IMR-90 (cell line): Measurements from ENCODE around the gene PLXND1. TPM values are rescaled to one million over a fixed set of nuclear protein-coding genes. Genes with fewer than 3 reads are reported as not detected.

Source experiments
- ATAC-seq: fragments of 200-7000 bp; cut with Tn5 transposase; 2 replicates; pipeline ENCODE4 v1.9.1; 2020; ENCODE audit warnings: low read depth, mild to moderate bottlenecking, moderate library complexity
- BruUV-seq: library from RNA; stranded (reverse); fragments of 400-500 nt; replicated peaks from 2 replicates; lab custom pipeline; 2021; lab: Mats Ljungman, UMichigan
- CTCF ChIA-PET: fragments of 300-600 bp; formaldehyde crosslinking; extraction: SDS; loops from one replicate; lab custom pipeline; 2021; ENCODE audit warnings: antibody characterized with exemption; lab: Yijun Ruan, JAX
- POLR2A ChIA-PET: fragments of 300-600 bp; sonication (Branson Sonifier 250); formaldehyde crosslinking; loops from one replicate; lab custom pipeline; 2022; ENCODE audit warnings: antibody characterized with exemption; ENCODE audit not compliant: unreplicated experiment; lab: Charles Lee
- DNase-seq: peaks from one replicate; pipeline ENCODE4 v3.0.0; 2013
- H2AFZ ChIP-seq: replicated peaks from 2 replicates; pipeline ENCODE3; 2013; ENCODE audit warnings: low read length, mild to moderate bottlenecking; ENCODE audit not compliant: poor library complexity
- H2AK5ac ChIP-seq: 2 replicates; pipeline ENCODE4 v1.6.1; 2013; ENCODE audit warnings: low read depth, low read length, inconsistent platforms
- H2AK9ac ChIP-seq: replicated peaks from 2 replicates; pipeline ENCODE3; 2013; ENCODE audit warnings: mild to moderate bottlenecking, low read depth, low read length, moderate library complexity; ENCODE audit not compliant: poor library complexity
- H2BK120ac ChIP-seq: 2 replicates; pipeline ENCODE4 v1.6.1; 2013; ENCODE audit warnings: low read depth, low read length, inconsistent platforms
- H2BK15ac ChIP-seq: 3 replicates; pipeline ENCODE4 v1.6.1; 2013; ENCODE audit warnings: low read depth, low read length, inconsistent platforms
- H2BK20ac ChIP-seq: 2 replicates; pipeline ENCODE4 v1.6.1; 2013; ENCODE audit warnings: low read depth, mild to moderate bottlenecking, inconsistent platforms, low read length, moderate library complexity
- H2BK5ac ChIP-seq: 2 replicates; pipeline ENCODE4 v1.6.1; 2013; ENCODE audit warnings: mild to moderate bottlenecking, low read depth, low read length, inconsistent platforms; ENCODE audit not compliant: poor library complexity, severe bottlenecking
- H3K14ac ChIP-seq: replicated peaks from 2 replicates; pipeline ENCODE4 v1.6.1; 2013; ENCODE audit warnings: low read depth, low read length, inconsistent platforms
- H3K18ac ChIP-seq: 2 replicates; pipeline ENCODE4 v1.6.1; 2013; ENCODE audit warnings: low read depth, low read length, control low read depth
- H3K23ac ChIP-seq: 2 replicates; pipeline ENCODE4 v1.6.1; 2013; ENCODE audit warnings: low read depth, low read length, inconsistent platforms
- H3K27ac ChIP-seq: 2 replicates; pipeline ENCODE4 v1.5.1; 2013; ENCODE audit warnings: mild to moderate bottlenecking, control low read depth, low read length; ENCODE audit not compliant: insufficient read depth
- H3K27me3 ChIP-seq: 2 replicates; pipeline ENCODE4 v1.6.1; 2013; ENCODE audit warnings: low read length; ENCODE audit not compliant: control insufficient read depth, insufficient read depth
- H3K36me3 ChIP-seq: 2 replicates; pipeline ENCODE4 v1.6.1; 2013; ENCODE audit warnings: low read length, mixed read lengths; ENCODE audit not compliant: control insufficient read depth, insufficient read depth
- H3K4ac ChIP-seq: 2 replicates; pipeline ENCODE4 v1.6.1; 2013; ENCODE audit warnings: low read depth, low read length, inconsistent platforms
- H3K4me1 ChIP-seq: 2 replicates; pipeline ENCODE4 v1.6.1; 2013; ENCODE audit warnings: low read length, mixed read lengths; ENCODE audit not compliant: control insufficient read depth, insufficient read depth
- H3K4me2 ChIP-seq: 2 replicates; pipeline ENCODE4 v1.6.1; 2013; ENCODE audit warnings: low read depth, mild to moderate bottlenecking, control low read depth, low read length, moderate library complexity
- H3K4me3 ChIP-seq: 2 replicates; pipeline ENCODE4 v1.5.1; 2013; ENCODE audit warnings: low read depth, mild to moderate bottlenecking, control low read depth, low read length, moderate library complexity; ENCODE audit not compliant: insufficient read depth
- H3K56ac ChIP-seq: 2 replicates; pipeline ENCODE4 v1.6.1; 2013; ENCODE audit warnings: low read length, inconsistent platforms; ENCODE audit not compliant: insufficient read depth; ENCODE audit errors: extremely low read depth
- H3K79me1 ChIP-seq, 2 experiments: 2 replicates each; pipeline ENCODE4 v1.6.1; 2013; ENCODE audit warnings: low read length in 2 of 2, inconsistent platforms in 1 of 2, low read depth in 1 of 2
- H3K9ac ChIP-seq: 2 replicates; pipeline ENCODE4 v1.6.1; 2013; ENCODE audit warnings: low read depth, low read length, control low read depth
- H3K9me1 ChIP-seq: 2 replicates; pipeline ENCODE4 v1.6.1; 2013; ENCODE audit warnings: low read length, inconsistent platforms; ENCODE audit not compliant: insufficient read depth
- H3K9me3 ChIP-seq: 2 replicates; pipeline ENCODE4 v1.6.1; 2013; ENCODE audit warnings: low read length; ENCODE audit not compliant: control insufficient read depth, insufficient read depth
- H4K20me1 ChIP-seq: 2 replicates; pipeline ENCODE4 v1.6.1; 2013; ENCODE audit warnings: low read length, inconsistent platforms; ENCODE audit not compliant: insufficient read depth
- H4K5ac ChIP-seq: 2 replicates; pipeline ENCODE4 v1.6.1; 2013; ENCODE audit warnings: mild to moderate bottlenecking, low read depth, low read length, control low read depth
- H4K8ac ChIP-seq, 2 experiments: 2 replicates each; pipeline ENCODE4 v1.6.1; 2013; ENCODE audit warnings: low read depth in 2 of 2, low read length in 2 of 2, control low read depth in 1 of 2, inconsistent platforms in 1 of 2
- H4K91ac ChIP-seq: 2 replicates; pipeline ENCODE4 v1.6.1; 2013; ENCODE audit warnings: low read depth, low read length, inconsistent platforms; ENCODE audit not compliant: insufficient read depth
- CEBPB ChIP-seq: IDR thresholded peaks from 2 replicates; pipeline ENCODE4 v1.6.1; 2012; ENCODE audit warnings: low read depth, low read length, improper control_type of control experiment
- CHD1 ChIP-seq: IDR thresholded peaks from 2 replicates; pipeline ENCODE4 v1.6.1; 2012; ENCODE audit warnings: low read depth, low read length, improper control_type of control experiment
- FOS ChIP-seq: fragments of 150-350 bp; IDR thresholded peaks from 2 replicates; pipeline ENCODE4 v1.6.1; 2016; ENCODE audit warnings: low read depth, low read length
- MAFK ChIP-seq: IDR thresholded peaks from 2 replicates; pipeline ENCODE4 v1.6.1; 2012; ENCODE audit warnings: low read depth, low read length, improper control_type of control experiment
- MAZ ChIP-seq: IDR thresholded peaks from 2 replicates; pipeline ENCODE4 v1.6.1; 2012; ENCODE audit warnings: low read depth, mild to moderate bottlenecking, low read length, improper control_type of control experiment, moderate library complexity, borderline replicate concordance
- MXI1 ChIP-seq: IDR thresholded peaks from 2 replicates; pipeline ENCODE4 v1.6.1; 2012; ENCODE audit warnings: low read depth, mild to moderate bottlenecking, low read length, moderate library complexity, borderline replicate concordance
- NFE2L2 ChIP-seq: fragments of 150-350 bp; IDR thresholded peaks from 2 replicates; pipeline ENCODE4 v1.6.1; 2016; ENCODE audit warnings: low read depth, mild to moderate bottlenecking, low read length
- POLR2A ChIP-seq: IDR thresholded peaks from 2 replicates; pipeline ENCODE4 v1.6.1; 2012; ENCODE audit warnings: mild to moderate bottlenecking, low read depth, low read length
- RAD21 ChIP-seq: IDR thresholded peaks from 2 replicates; pipeline ENCODE4 v1.6.1; 2012; ENCODE audit warnings: low read length, improper control_type of control experiment
- RCOR1 ChIP-seq: IDR thresholded peaks from 2 replicates; pipeline ENCODE4 v1.6.1; 2012; ENCODE audit warnings: mild to moderate bottlenecking, low read length, improper control_type of control experiment; ENCODE audit not compliant: insufficient replicate concordance
- SMC3 ChIP-seq: fragments of 150-350 bp; IDR thresholded peaks from 2 replicates; pipeline ENCODE4 v1.6.1; 2016; ENCODE audit warnings: low read depth, mild to moderate bottlenecking, antibody characterized with exemption, low read length, moderate library complexity
- WGBS, 2 experiments: methylation state at CpG; one replicate each; pipeline versions ENCODE4 v1.1.5 to v1.1.7; 2013; ENCODE audit warnings: missing lambda C conversion rate in 2 of 2; ENCODE audit not compliant: insufficient read length in 1 of 2; ENCODE audit errors: extremely low coverage in 2 of 2; 5-methylcytosine and 5-hydroxymethylcytosine counted together
- dilution Hi-C: fragments of 300-500 bp; cut with HindIII; formaldehyde crosslinking; loops from one replicate; pipeline ENCODE4 v1.14.3; 2018; ENCODE audit warnings: low sequenced_read_pairs; ENCODE audit not compliant: unreplicated experiment
- in situ Hi-C: fragments of 300-500 bp; cut with MboI; formaldehyde crosslinking; loops from 3 replicates; pipeline ENCODE4 v1.14.3; 2019; ENCODE audit warnings: low sequenced_read_pairs, inconsistent platforms, mixed read lengths
- intact Hi-C: fragments of 100-400 bp; cut with micrococcal nuclease; formaldehyde crosslinking; loops from 2 replicates; pipeline ENCODE4 v1.10.0; 2022
- polyA plus RNA-seq, 3 experiments: library from polyadenylated mRNA; depleted of rRNA; stranded (reverse); fragments of >200 nt; gene quantifications; 2 replicates each; pipeline ENCODE4 v1.2.3, GENCODE V29; 2012; ENCODE audit warnings: low replicate concordance in 1 of 3
- total RNA-seq: library from RNA; depleted of rRNA; stranded (reverse); fragments of >200 nt; gene quantifications from 2 replicates; pipeline ENCODE4 v1.2.3, GENCODE V29; 2012
- TF ChIP-seq, protein P1 (sequence below): fragments of 150-350 bp; IDR thresholded peaks from 2 replicates; pipeline ENCODE4 v1.6.1; 2016; ENCODE audit warnings: low read depth, mild to moderate bottlenecking, low read length, moderate library complexity, borderline replicate concordance
- TF ChIP-seq, protein P2 (sequence below): fragments of 150-350 bp; IDR thresholded peaks from 2 replicates; pipeline ENCODE4 v1.6.1; 2017; ENCODE audit warnings: mild to moderate bottlenecking, antibody characterized with exemption, low read length, low read depth

Gene PLXND1
- total and polyA plus RNA-seq, 2 of the 4 experiments (the other 2 are of a cell fraction) = 19.2 to 67.1 TPM

DNA sequence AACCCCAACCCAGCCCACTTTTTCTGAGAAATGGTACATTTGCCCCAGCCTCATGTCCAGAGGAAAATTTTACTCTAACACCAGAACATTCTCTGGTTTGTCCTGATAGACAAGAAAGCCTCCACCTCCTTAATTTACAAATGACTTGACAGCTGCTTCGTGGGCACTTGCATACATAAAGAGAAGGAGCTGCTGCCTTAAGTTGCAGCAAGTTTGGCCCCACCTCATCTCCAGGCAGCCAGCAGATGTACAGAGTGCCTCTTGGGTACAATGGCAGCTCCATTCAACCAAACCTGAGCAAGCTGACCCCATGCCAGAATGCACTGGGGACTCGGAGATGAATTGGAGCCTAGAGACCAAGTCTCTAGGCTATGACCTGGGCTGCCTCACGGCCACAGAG, 69.7 kb downstream of the PLXND1 start:
- no peaks in the 10 kb centered on the region for H3K9me1 ChIP-seq
- CTCF ChIA-PET = no interaction called here

More for the DNA sequence above, 69.7 kb downstream of the PLXND1 start:
- Histone ChIP-seq H3K56ac (no peak overlapping the region), H3K4me3 (no peak overlapping the region), H3K4me1 (peaks cover 3% of the 10 kb centered on the region; the same call in 1 of the 2 replicates), H3K9ac (no peak overlapping the region), H3K4me2 (no peak overlapping the region), H4K20me1 (no peaks in the 10 kb centered on the region), H3K9me3 (no peaks in the 10 kb centered on the region), H3K18ac (no peak overlapping the region), H4K8ac (no peak overlapping the region), H4K91ac (no peak overlapping the region), H2AFZ (no peak overlapping the region), H3K27ac (no peak overlapping the region), H2BK20ac (no peak overlapping the region), H3K14ac (no peak overlapping the region), H3K4ac (no peak overlapping the region), H2AK9ac (no peak overlapping the region), H3K23ac (no peak overlapping the region), H3K27me3 (peaks cover 5% of the 10 kb centered on the region; the same call in 1 of the 2 replicates), H2BK15ac (no peak overlapping the region), H4K5ac (no peak overlapping the region), H2BK5ac (no peak overlapping the region), H2AK5ac (no peak overlapping the region), H2BK120ac (no peak overlapping the region), H3K79me1 (no peaks in the 10 kb centered on the region), H3K36me3 (no peaks in the 10 kb centered on the region)
- DNase-seq (no peak), ATAC-seq (no peak)
- intact Hi-C loops (loop anchor here (5.0 kb wide), 1 partner anchor 85 kb away; no protein-coding TSS in a partner anchor), in situ Hi-C loops (no loop called here), dilution Hi-C loops (no loop called here)
- no TSS peak for BruUV-seq
- 80% methylated on average over 1 of the region's 3 CpGs; no CpG with 5 or more reads in 1 of the 2 experiments for WGBS, 2 experiments
- POLR2A ChIA-PET = no interaction called here
- TF ChIP-seq FOS (no peak), NFE2L2 (no peak), RCOR1 (no peak), RAD21 (no peak), POLR2A (no peak), MAFK (no peak), SMC3 (no peak), MAZ (no peak), CHD1 (no peak), MXI1 (no peak), CEBPB (no peak)
- TF ChIP-seq, protein P1, sequence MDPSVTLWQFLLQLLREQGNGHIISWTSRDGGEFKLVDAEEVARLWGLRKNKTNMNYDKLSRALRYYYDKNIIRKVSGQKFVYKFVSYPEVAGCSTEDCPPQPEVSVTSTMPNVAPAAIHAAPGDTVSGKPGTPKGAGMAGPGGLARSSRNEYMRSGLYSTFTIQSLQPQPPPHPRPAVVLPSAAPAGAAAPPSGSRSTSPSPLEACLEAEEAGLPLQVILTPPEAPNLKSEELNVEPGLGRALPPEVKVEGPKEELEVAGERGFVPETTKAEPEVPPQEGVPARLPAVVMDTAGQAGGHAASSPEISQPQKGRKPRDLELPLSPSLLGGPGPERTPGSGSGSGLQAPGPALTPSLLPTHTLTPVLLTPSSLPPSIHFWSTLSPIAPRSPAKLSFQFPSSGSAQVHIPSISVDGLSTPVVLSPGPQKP = no peak
- TF ChIP-seq, protein P2, sequence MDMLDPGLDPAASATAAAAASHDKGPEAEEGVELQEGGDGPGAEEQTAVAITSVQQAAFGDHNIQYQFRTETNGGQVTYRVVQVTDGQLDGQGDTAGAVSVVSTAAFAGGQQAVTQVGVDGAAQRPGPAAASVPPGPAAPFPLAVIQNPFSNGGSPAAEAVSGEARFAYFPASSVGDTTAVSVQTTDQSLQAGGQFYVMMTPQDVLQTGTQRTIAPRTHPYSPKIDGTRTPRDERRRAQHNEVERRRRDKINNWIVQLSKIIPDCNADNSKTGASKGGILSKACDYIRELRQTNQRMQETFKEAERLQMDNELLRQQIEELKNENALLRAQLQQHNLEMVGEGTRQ = no peak
